22Rv1 (cell line): ENCODE data around the gene ULK4.

Source experiments
- H3K27ac ChIP-seq: fragments of 450-650 bp; 2 replicates; pipeline ENCODE4 v1.5.1; 2017
- CTCF ChIP-seq: fragments of 450-650 bp; IDR thresholded peaks from 2 replicates; pipeline ENCODE4 v1.5.1; 2017; ENCODE audit warnings: mild to moderate bottlenecking
- ZFX ChIP-seq: fragments of 450-650 bp; IDR thresholded peaks from 2 replicates; pipeline ENCODE4 v1.6.1; 2017; ENCODE audit warnings: antibody characterized with exemption, borderline replicate concordance

The ULK4 gene

GRCh38 chr3:41915353-41915752 lies 46.5 kb downstream of the ULK4 start:
- no peak for TF ChIP-seq CTCF
- TF ChIP-seq ZFX, result no peak

GRCh38 chr3:41912280-41912679 lies 49.6 kb downstream of the ULK4 start:
- H3K27ac ChIP-seq, result no peak overlapping the region
- TF ChIP-seq CTCF (no peak), ZFX (no peak)

More at GRCh38 chr3:41915353-41915752, 46.5 kb downstream of the ULK4 start:
- H3K27ac ChIP-seq, result no peak overlapping the region

- TF ChIP-seq ZFX (no peak), CTCF (no peak)
- H3K27ac ChIP-seq, result no peak overlapping the region
These were observed 54.4 kb downstream of the ULK4 start for GRCh38 chr3:41907330-41908073.

GRCh38 chr3:41900265-41900664 lies 61.6 kb downstream of the ULK4 start:
- no peak for TF ChIP-seq CTCF
- no peak for TF ChIP-seq ZFX
- H3K27ac ChIP-seq, result no peak overlapping the region

GRCh38 chr3:41898631-41899030 lies 63.3 kb downstream of the ULK4 start:
- TF ChIP-seq ZFX (no peak), CTCF (no peak)
- H3K27ac ChIP-seq, result no peak overlapping the region

GRCh38 chr3:41893977-41894376 lies 67.9 kb downstream of the ULK4 start:
- H3K27ac ChIP-seq, result no peak overlapping the region
- no peak for TF ChIP-seq ZFX
- TF ChIP-seq CTCF, result peak; percentile 49

GRCh38 chr3:41888368-41889076 lies 73.4 kb downstream of the ULK4 start:
- H3K27ac ChIP-seq, result no peak overlapping the region

More at GRCh38 chr3:41888368-41889076, 73.4 kb downstream of the ULK4 start:
- no peak for TF ChIP-seq ZFX
- no peak for TF ChIP-seq CTCF
